Mesenteric fat pad (tissue), 1 donor: ENCODE results near the gene RGS17. TPM values are rescaled to one million over a fixed set of nuclear protein-coding genes. Genes with fewer than 3 reads are reported as not detected.

Source experiments
- DNase-seq: peaks from one replicate; pipeline ENCODE4 v3.0.0-alpha.2; 2020; ENCODE audit warnings: low spot score
- total RNA-seq: library from RNA; stranded (reverse); fragmentation: NEBNext Ultra II Directional; extraction: Animal tissue kit (Norgen Biotek cat#: 25700); gene quantifications from one replicate; pipeline ENCODE4 v1.2.1, GENCODE V29; 2021
- donor health status: DM: yes; HTN: yes; CAD: no.

RGS17 gene
- total RNA-seq, 1 donor from 2014 or later = 4.6 TPM

GRCh38 chr6:153086225-153086990 lies 44.7 kb downstream of the RGS17 start:
- no peak for DNase-seq

- DNase-seq = no peak
Measured at GRCh38 chr6:153085239-153085638, 45.8 kb downstream of the RGS17 start.

GRCh38 chr6:153084393-153084792 lies 46.7 kb downstream of the RGS17 start:
- DNase-seq = no peak

GRCh38 chr6:153083869-153084268 lies 47.2 kb downstream of the RGS17 start:
- no peak for DNase-seq

GRCh38 chr6:153081914-153082313 lies 49.2 kb downstream of the RGS17 start:
- DNase-seq = no peak

GRCh38 chr6:153076431-153076830 lies 54.7 kb downstream of the RGS17 start:
- DNase-seq = no peak

- DNase-seq = no peak
Measured at GRCh38 chr6:153074761-153075160, 56.3 kb downstream of the RGS17 start.

GRCh38 chr6:153073841-153074240 lies 57.2 kb downstream of the RGS17 start:
- no peak for DNase-seq

- no peak for DNase-seq
Measured at GRCh38 chr6:153070756-153071155, 60.3 kb downstream of the RGS17 start.

GRCh38 chr6:153069897-153070296 lies 61.2 kb downstream of the RGS17 start:
- no peak for DNase-seq

- DNase-seq = no peak
Measured at GRCh38 chr6:153065222-153065621, 65.9 kb downstream of the RGS17 start.

- DNase-seq = no peak
Measured at GRCh38 chr6:153063936-153064335, 67.1 kb downstream of the RGS17 start.

- no peak for DNase-seq
Measured at GRCh38 chr6:153062516-153062915, 68.6 kb downstream of the RGS17 start.

- DNase-seq = no peak
Measured at GRCh38 chr6:153059757-153060156, 71.3 kb downstream of the RGS17 start.

GRCh38 chr6:153059311-153059710 lies 71.8 kb downstream of the RGS17 start:
- DNase-seq = no peak

GRCh38 chr6:153058909-153059308 lies 72.2 kb downstream of the RGS17 start:
- no peak for DNase-seq

- DNase-seq = no peak
Measured at GRCh38 chr6:153058291-153058690, 72.8 kb downstream of the RGS17 start.

- no peak for DNase-seq
Measured at GRCh38 chr6:153056308-153056707, 74.8 kb downstream of the RGS17 start.

GRCh38 chr6:153051801-153052200 lies 79.3 kb downstream of the RGS17 start:
- no peak for DNase-seq

- no peak for DNase-seq
Measured at GRCh38 chr6:153048631-153049030, 82.5 kb downstream of the RGS17 start.

GRCh38 chr6:153047386-153047785 lies 83.7 kb downstream of the RGS17 start:
- no peak for DNase-seq

- no peak for DNase-seq
Measured at GRCh38 chr6:153045271-153045670, 85.8 kb downstream of the RGS17 start.

GRCh38 chr6:153044295-153044694 lies 86.8 kb downstream of the RGS17 start:
- no peak for DNase-seq
